ENCODE measurements around the gene AP2B1.
"Not testable (repeated sequence)": the region's sequence is repeated elsewhere in the genome, so short reads cannot be mapped to it uniquely, and the experiment has no call there.

Gene AP2B1

GRCh38 chr17:35605678-35606077 is 18.6 kb downstream of the AP2B1 start:
- no peak for DNase-seq (ENCODE audit: low read depth)
- no peak overlapping the region for H3K4me3 ChIP-seq (ENCODE audit: low read length)
- no peak for TF ChIP-seq CTCF (IDR thresholded peaks at IDR 0.05; ENCODE audit: insufficient read depth, low read depth, low read length, missing control alignments)

- no peak overlapping the region for H3K4me3 ChIP-seq (ENCODE audit: low read length)
- DNase-seq (ENCODE audit: low read depth), result no peak
- no peak for TF ChIP-seq CTCF (IDR thresholded peaks at IDR 0.05; ENCODE audit: insufficient read depth, low read depth, low read length, missing control alignments)
Observed at GRCh38 chr17:35607239-35607847, 20.2 kb downstream of the AP2B1 start.

GRCh38 chr17:35609831-35610230 is 22.7 kb downstream of the AP2B1 start:
- no peak for DNase-seq (ENCODE audit: low read depth)
- TF ChIP-seq CTCF (IDR thresholded peaks at IDR 0.05; ENCODE audit: insufficient read depth, low read depth, low read length, missing control alignments), result no peak
- H3K4me3 ChIP-seq (ENCODE audit: low read length), result no peak overlapping the region

GRCh38 chr17:35610746-35611145 is 23.6 kb downstream of the AP2B1 start:
- not testable (repeated sequence) for H3K4me3 ChIP-seq (ENCODE audit: low read length); DNase-seq (ENCODE audit: low read depth)

- peak; percentile 56 for DNase-seq (ENCODE audit: low read depth)
- TF ChIP-seq CTCF (IDR thresholded peaks at IDR 0.05; ENCODE audit: insufficient read depth, low read depth, low read length, missing control alignments), result peak; percentile 73
- no peak overlapping the region for H3K4me3 ChIP-seq (ENCODE audit: low read length)
Observed at GRCh38 chr17:35612924-35613521, 25.9 kb downstream of the AP2B1 start.

- no peak overlapping the region for H3K4me3 ChIP-seq (ENCODE audit: low read length)
- TF ChIP-seq CTCF (IDR thresholded peaks at IDR 0.05; ENCODE audit: insufficient read depth, low read depth, low read length, missing control alignments), result no peak
- no peak for DNase-seq (ENCODE audit: low read depth)
Observed at GRCh38 chr17:35614810-35615209, 27.7 kb downstream of the AP2B1 start.

GRCh38 chr17:35616536-35616935 is 29.4 kb downstream of the AP2B1 start:
- H3K4me3 ChIP-seq (ENCODE audit: low read length), result no peak overlapping the region
- TF ChIP-seq CTCF (IDR thresholded peaks at IDR 0.05; ENCODE audit: insufficient read depth, low read depth, low read length, missing control alignments), result no peak
- DNase-seq (ENCODE audit: low read depth), result no peak
